GM21825 (cell line): ENCODE data around the gene AURKAIP1.
A peak's percentile ranks its signal among the peaks of the same experiment; 100 is the strongest.
"Not testable (repeated sequence)": the region's sequence is repeated elsewhere in the genome, so short reads cannot be mapped to it uniquely, and the experiment has no call there.

Experiments used
- ATAC-seq: cut with Tn5 transposase; IDR thresholded peaks from one replicate; pipeline ENCODE4 v1.9.1; 2021; ENCODE audit warnings: mild to moderate bottlenecking, moderate library complexity; ENCODE audit not compliant: unreplicated experiment

AURKAIP1 gene

DNA sequence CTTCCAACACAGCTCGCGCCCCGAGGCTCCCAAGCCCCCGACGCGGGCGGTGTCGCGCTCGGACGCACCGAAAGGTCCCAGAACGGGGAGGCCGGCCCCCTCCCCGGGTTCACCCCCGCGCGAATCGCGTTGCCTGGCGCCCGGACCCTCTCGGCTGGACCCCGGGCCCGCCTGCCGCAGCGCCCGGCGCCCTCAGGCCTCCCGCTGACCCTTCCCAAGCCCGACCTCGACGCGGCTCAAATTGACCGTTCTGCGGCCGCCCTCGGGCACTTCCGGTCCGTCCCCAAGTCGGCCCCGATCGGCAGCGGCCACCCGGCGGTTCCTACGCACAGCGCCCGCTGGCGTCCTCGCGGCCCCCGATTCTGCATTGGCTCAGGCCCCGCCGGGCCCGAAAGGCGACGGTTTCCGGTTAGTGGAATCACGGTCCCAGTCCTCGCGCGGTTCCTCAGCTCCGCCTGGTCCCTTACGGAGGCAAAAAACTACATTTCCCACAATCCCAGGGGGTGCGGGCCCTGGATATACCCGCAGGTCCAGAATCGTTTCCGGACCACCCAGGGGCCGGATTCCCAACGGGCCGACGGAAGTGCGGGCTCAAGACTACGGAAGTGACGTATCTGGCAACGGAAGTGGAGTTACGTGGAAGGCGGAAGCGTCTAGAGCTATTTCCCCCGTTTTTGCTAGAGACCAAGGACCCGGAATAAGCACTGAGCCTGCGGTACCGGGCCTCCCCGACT, at the start of gene AURKAIP1:
TSS of gene AURKAIP1 (minus strand) at position 279 of the 734 bp plus-strand sequence. CDS start 451 bp downstream, outside the sequence.
- ATAC-seq, result peak; percentile 82

GRCh38 chr1:1424707-1425106, 49.7 kb upstream of the AURKAIP1 start:
- ATAC-seq, result no peak

GRCh38 chr1:1423245-1423597, 48.2 kb upstream of the AURKAIP1 start:
- ATAC-seq, result no peak

DNA sequence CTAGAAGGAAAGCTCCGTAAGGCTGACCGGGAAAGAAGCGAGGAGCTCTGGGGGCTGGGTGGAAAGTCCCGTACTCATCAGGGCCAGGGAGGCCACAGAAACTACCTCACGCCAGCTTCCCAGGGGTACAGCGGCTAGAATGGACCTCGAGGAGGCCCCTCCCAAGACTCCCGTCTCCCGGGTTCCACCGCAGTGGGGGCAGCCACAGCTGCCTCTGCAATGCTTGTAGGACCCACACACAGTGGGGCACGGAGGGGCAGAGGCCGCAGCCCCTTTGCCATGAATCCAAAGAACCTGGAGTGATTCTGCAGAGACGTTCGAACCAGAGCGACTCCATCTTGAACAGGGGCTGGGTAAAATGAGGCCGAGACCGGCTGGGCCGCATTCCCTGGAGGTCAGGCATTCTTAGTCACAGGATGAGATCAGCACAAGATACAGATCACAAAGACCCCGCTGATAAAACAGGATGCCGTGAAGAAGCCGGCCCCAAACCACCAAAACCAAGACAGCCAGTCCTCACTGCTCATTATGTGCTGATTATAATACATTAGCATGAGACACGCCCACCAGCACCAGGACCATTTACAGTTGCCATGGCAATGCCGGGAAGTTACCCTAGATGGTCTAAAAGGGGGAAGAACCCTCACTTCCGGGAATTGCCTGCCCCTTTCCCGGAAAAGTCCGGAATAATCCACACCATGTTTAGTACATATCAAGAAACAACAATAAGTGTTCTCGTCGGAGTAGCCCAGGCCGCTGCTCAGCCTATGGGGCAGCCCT, 47.6 kb upstream of the AURKAIP1 start:
- no peak for ATAC-seq

- ATAC-seq, result no peak
Measured at GRCh38 chr1:1421907-1422464, 47.0 kb upstream of the AURKAIP1 start.

DNA sequence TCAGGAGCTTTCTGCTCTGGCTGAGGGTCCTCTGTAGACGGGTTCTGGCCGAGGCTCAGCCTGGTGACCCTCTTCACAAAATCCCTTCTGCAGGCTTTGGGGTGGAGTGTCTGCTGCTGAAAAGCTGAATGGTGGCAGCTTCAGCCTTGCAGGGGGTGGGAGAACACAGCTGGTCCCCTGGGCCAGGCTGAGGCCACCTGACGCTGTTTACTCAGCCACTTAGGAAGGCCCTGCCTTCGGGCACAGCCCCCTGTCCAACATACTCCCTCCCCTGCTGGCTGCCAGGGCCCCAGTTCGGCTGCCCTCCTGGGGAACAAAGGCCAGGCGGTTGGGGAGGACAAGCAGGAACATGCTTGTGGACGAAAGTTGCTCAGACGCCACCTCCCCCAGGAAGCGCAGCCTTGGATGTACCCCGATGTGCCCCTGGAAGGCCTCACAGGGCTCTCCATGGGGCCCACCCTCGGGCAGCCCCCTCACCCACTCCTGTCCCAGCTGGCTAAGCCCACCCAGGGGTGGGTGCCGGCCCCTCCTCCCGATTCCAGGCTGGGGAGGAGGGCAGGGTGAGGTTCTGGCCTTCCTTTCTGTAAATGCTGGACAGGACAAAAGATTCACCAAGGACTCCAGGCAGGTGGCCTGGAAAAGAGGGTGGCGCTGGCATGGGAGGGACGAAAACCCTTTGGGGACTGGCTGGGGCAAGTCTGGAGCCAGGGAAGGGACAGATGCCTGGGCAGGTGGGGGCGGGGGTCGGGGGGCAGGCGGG, 46.3 kb upstream of the AURKAIP1 start, which contains the start of gene ANKRD65:
TSS of gene ANKRD65 (minus strand) at position 130 of the 760 bp plus-strand sequence. CDS start 271 bp downstream, outside the sequence.
- no peak for ATAC-seq

DNA sequence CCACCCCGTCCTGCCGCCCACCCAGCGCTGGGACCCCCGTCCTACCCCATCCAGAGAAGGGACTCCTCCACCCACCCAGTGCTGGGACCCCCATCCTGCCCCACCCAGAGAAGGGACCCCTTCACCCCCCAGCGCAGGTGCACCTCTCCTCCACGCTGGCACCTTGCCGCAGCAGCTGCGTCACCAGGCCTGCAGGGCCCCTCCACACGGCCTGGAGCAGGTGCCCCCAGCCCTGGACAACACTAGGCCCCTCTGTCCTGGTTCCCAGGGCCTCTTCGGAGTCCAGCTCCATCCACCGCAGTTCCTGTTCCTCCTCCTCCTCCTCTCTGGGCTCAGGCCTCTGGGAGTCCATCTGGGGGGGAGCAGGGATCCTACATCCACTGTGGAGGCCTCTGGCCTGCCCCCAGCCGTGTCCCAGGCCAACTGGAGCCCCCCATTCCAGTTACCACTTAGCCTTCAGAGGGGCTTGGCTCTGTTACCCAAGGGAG, 45.7 kb upstream of the AURKAIP1 start:
- no peak for ATAC-seq

DNA sequence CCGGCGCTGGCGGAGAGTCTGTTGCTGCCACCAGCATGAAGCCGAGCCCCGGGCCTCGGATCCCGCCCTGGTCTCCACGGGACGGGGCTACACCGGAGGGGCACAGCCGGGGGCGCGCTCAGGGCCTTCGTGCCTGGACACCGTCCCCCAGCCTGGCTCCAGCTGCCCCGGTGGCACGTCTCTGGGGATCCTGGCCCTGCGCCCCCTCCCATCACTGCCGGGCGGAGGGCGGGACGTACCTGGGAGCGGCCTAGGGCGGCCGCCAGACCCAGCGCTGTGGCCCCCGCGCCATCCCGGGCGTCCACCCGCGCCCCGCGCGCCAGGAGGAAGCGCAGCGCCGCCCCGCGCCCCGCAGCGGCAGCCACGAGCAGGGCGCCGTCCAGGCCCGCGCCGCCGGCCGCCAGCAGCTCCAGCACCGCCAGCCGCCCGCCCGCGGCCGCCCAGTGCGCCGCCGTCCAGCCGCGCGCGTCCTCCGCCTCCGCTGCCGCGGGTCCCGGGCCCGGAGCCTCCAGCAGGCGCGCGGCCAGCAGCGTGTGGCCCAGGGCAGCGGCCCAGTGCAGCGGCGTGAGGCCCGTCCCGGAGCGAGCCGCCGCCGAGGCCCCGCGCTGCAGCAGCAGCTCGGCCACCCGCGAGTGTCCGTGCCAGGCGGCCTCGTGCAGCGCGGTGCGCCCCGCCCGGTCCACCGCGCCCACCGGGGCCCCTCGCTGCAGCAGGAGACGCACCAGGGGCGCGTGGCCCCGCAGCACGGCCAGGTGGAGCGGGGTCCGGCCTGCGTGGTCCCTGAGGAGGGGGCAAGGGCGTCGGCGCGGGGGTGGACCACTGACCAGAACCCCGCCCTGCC, 45.0 kb upstream of the AURKAIP1 start:
- ATAC-seq, result no peak

- no peak for ATAC-seq
Measured at GRCh38 chr1:1419363-1419812, 44.4 kb upstream of the AURKAIP1 start.

- no peak for ATAC-seq
Measured at GRCh38 chr1:1418464-1419362, 43.7 kb upstream of the AURKAIP1 start.

DNA sequence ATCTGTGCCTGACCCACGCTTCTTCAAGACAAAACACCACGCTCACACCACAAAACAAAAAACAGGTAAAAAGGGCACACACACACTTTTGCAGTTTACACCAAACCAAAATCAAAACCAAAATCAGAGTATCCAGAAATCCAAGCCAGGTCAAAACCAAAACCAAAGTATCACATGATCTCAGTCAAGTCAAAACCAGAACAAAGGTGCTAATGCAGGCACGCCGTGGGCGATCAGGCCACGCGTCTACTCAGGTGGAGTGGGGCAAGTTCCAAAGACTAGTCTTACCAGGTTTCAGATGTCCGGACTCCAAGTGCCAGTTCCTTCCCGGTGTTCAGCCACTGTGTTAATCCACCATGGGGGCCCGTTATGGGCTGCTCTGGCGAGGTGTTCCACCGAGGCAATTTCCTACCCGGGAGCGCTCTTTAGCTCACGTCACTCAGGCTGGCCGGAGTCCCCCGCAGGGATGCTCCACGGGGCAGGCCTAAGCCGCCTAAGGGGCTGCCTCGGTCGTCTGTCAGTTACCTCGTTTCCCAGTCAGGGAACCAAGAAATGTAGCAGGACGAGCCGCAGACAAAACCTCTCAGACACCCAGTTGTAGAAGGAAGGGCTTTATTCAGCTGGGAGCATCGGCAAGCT, 42.9 kb upstream of the AURKAIP1 start:
- ATAC-seq, result not testable (repeated sequence)

DNA sequence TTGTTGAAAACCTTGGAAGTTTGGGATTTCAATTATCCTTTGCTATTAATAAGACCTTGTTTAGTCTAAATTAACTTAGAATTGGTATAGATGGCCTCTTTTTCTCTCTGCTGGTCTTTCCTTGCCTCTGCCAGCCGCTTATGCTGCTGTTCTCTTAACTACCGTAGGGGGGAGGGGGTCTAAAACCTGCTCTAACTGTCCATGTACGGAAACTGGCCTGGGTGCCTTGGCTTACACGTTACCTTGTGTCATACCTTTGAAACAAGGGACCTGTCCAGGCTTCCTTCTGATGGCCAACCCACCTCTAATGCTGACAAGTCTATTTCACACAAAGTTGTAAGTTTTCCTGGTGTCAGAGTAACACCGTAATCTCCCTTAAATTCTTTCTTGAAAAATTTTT, 42.4 kb upstream of the AURKAIP1 start:
- not testable (repeated sequence) for ATAC-seq

DNA sequence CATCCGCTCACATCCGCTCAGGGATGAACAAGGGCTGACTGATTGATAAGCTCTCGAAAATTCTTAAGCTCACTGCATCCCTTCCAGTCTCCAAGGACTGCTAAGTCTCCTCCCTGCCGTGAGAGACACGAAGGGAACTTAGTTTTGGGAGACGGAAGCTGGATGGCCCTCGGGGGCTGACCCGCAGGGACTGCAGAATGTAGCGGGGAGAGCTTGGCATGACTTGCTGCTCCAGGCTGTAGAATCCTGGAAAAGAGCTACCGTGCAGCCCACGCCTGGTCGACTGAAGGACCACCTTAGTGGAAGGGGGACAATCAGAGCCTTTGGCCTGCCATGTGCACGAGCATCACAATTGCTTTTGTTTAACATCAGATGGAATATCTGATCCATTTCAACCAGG, 40.7 kb upstream of the AURKAIP1 start:
- no peak for ATAC-seq

DNA sequence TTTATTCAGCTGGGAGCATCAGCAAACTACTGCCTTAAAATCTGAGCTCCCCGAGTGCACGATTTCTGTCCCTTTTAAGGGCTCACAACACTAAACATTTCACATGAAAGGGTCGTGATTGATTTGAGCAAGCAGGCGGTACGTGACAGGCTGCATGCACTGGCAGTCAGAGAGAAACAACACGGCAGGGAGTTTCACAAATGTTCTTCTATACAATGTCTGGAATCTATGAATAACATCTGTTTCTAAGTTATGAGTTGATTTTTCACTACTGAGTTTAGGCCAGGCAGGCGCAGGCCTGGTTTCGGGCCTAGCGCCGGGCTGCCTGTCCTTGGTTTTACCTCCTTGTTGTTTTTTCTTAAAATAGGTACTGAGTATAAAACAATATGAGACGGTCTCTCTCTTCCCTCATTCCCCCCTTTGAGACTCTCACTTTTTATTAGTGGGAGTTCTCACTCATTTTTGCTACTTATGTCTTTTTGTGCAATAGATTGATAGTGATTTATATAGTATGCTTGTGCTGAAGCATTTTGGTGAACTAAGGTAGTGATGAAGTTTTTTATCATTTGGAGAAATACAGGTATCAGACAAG, 37.4 kb upstream of the AURKAIP1 start:
- ATAC-seq, result not testable (repeated sequence)

- no peak for ATAC-seq
Measured at GRCh38 chr1:1411626-1412025, 36.6 kb upstream of the AURKAIP1 start.

DNA sequence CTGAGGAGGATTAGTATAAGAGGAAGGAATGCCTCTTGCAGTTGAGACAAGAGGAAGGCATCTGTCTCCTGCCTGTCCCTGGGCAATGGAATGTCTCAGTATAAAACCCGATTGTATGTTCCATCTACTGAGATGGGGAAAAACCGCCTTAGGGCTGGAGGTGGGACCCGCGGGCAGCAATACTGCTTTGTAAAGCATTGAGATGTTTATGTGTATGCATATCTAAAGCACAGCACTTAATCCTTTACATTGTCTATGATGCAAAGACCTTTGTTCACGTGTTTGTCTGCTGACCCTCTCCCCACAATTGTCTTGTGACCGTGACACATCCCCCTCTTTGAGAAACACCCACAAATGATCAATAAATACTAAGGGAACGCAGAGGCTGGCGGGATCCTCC, 35.2 kb upstream of the AURKAIP1 start:
- ATAC-seq, result not testable (repeated sequence)

GRCh38 chr1:1407636-1408318, 32.8 kb upstream of the AURKAIP1 start:
- peak; percentile 13 for ATAC-seq
